Liver (tissue), 9 donors: ENCODE measurements around the gene SSX5. TPM values are rescaled to one million over a fixed set of nuclear protein-coding genes. Genes with fewer than 3 reads are reported as not detected.

Source experiments
- DNase-seq: peaks from one replicate; pipeline ENCODE4 v3.0.0-alpha.2; 2017; ENCODE audit warnings: low spot score
- H3K27ac ChIP-seq, 2 donors: one replicate each; pipeline ENCODE4 v1.7.0; 2013; ENCODE audit warnings: inconsistent platforms in 2 of 2, low read length in 2 of 2, control low read depth in 1 of 2, low read depth in 1 of 2, mild to moderate bottlenecking in 1 of 2
- H3K27me3 ChIP-seq, 4 donors: one replicate each; pipeline versions ENCODE4 v1.6.1 to v1.7.0; 2013; ENCODE audit warnings: low read length in 3 of 4, inconsistent platforms in 1 of 4, mild to moderate bottlenecking in 1 of 4, moderate library complexity in 1 of 4; ENCODE audit not compliant: control insufficient read depth in 4 of 4, insufficient read depth in 4 of 4
- H3K36me3 ChIP-seq, 4 donors: one replicate each; pipeline versions ENCODE4 v1.6.1 to v1.7.0; 2013; ENCODE audit warnings: low read length in 3 of 4, mild to moderate bottlenecking in 3 of 4, low read depth in 1 of 4, moderate library complexity in 1 of 4; ENCODE audit not compliant: control insufficient read depth in 4 of 4, insufficient read depth in 3 of 4
- H3K4me1 ChIP-seq, 4 donors: one replicate each; pipeline versions ENCODE4 v1.6.1 to v1.7.0; 2013; ENCODE audit warnings: low read length in 3 of 4, mild to moderate bottlenecking in 3 of 4, moderate library complexity in 1 of 4; ENCODE audit not compliant: control insufficient read depth in 4 of 4, insufficient read depth in 4 of 4
- H3K4me3 ChIP-seq, 3 donors: one replicate each; pipeline versions ENCODE4 v1.6.1 to v1.7.0; 2013; ENCODE audit warnings: low read length in 3 of 3, control low read depth in 1 of 3, low read depth in 1 of 3, mild to moderate bottlenecking in 1 of 3
- H3K9ac ChIP-seq, 2 donors: one replicate each; pipeline ENCODE4 v1.7.0; 2013; ENCODE audit warnings: low read length in 2 of 2, mild to moderate bottlenecking in 2 of 2, moderate library complexity in 2 of 2, control low read depth in 1 of 2, low read depth in 1 of 2
- H3K9me3 ChIP-seq, 4 donors: one replicate each; pipeline versions ENCODE4 v1.6.1 to v1.7.0; 2013; ENCODE audit warnings: low read length in 3 of 4; ENCODE audit not compliant: control insufficient read depth in 4 of 4
- ATF3 ChIP-seq: IDR thresholded peaks from 2 replicates; pipeline ENCODE4 v1.6.1; 2016; ENCODE audit warnings: antibody characterized with exemption
- CTCF ChIP-seq: fragments of 150-350 bp; IDR thresholded peaks from 2 replicates; pipeline ENCODE4 v1.5.1; 2017; ENCODE audit warnings: improper control_type of control experiment, low read depth, low read length; ENCODE audit not compliant: missing input control
- EGR1 ChIP-seq, 2 donors: IDR thresholded peaks; 2 replicates each; pipeline ENCODE4 v1.6.1; 2016 to 2018; ENCODE audit warnings: antibody characterized with exemption in 2 of 2, low read depth in 2 of 2
- FOXA1 ChIP-seq: IDR thresholded peaks from 2 replicates; pipeline ENCODE4 v1.6.1; 2016; ENCODE audit warnings: antibody characterized with exemption
- FOXA2 ChIP-seq: IDR thresholded peaks from 2 replicates; pipeline ENCODE4 v1.6.1; 2016; ENCODE audit warnings: antibody characterized with exemption
- GABPA ChIP-seq, 2 donors: IDR thresholded peaks in 1 of 2; conservative IDR thresholded peaks in 1 of 2; 2 replicates each; pipeline ENCODE4 v1.6.1; 2016; ENCODE audit warnings: antibody characterized with exemption in 2 of 2, mild to moderate bottlenecking in 1 of 2, moderate library complexity in 1 of 2
- HNF4A ChIP-seq, 2 donors: conservative IDR thresholded peaks; 2 replicates each; pipeline ENCODE4 v1.6.1; 2016; ENCODE audit warnings: antibody characterized with exemption in 2 of 2, mild to moderate bottlenecking in 2 of 2
- HNF4G ChIP-seq: IDR thresholded peaks from 2 replicates; pipeline ENCODE4 v1.6.1; 2016; ENCODE audit warnings: antibody characterized with exemption
- JUND ChIP-seq, 2 donors: IDR thresholded peaks; 2 replicates each; pipeline ENCODE4 v1.6.1; 2016; ENCODE audit warnings: antibody characterized with exemption in 2 of 2
- NR2F2 ChIP-seq: IDR thresholded peaks from 2 replicates; pipeline ENCODE4 v1.6.1; 2016; ENCODE audit warnings: antibody characterized with exemption
- RAD21 ChIP-seq, 2 donors: IDR thresholded peaks; 2 replicates each; pipeline ENCODE4 v1.6.1; 2016; ENCODE audit warnings: antibody characterized with exemption in 2 of 2, mild to moderate bottlenecking in 2 of 2
- REST ChIP-seq: IDR thresholded peaks from 2 replicates; pipeline ENCODE4 v1.6.1; 2016; ENCODE audit warnings: antibody characterized with exemption, mild to moderate bottlenecking
- RXRA ChIP-seq, 2 donors: IDR thresholded peaks; 2 replicates each; pipeline ENCODE4 v1.6.1; 2017 to 2018; ENCODE audit warnings: antibody characterized with exemption in 2 of 2, mild to moderate bottlenecking in 1 of 2
- SP1 ChIP-seq: IDR thresholded peaks from 2 replicates; pipeline ENCODE4 v1.6.1; 2018; ENCODE audit warnings: antibody characterized with exemption, mild to moderate bottlenecking
- TAF1 ChIP-seq: conservative IDR thresholded peaks from 2 replicates; pipeline ENCODE4 v1.6.1; 2016; ENCODE audit warnings: antibody characterized with exemption, mild to moderate bottlenecking
- YY1 ChIP-seq: IDR thresholded peaks from 2 replicates; pipeline ENCODE4 v1.6.1; 2016; ENCODE audit warnings: antibody characterized with exemption, mild to moderate bottlenecking
- ZBTB33 ChIP-seq: IDR thresholded peaks from 2 replicates; pipeline ENCODE4 v1.6.1; 2016; ENCODE audit warnings: antibody characterized with exemption
- WGBS: extraction: QIAGEN DNeasy Blood & Tissue Kit; methylation state at CpG from one replicate; pipeline ENCODE4 v1.1.7; 2013; 5-methylcytosine and 5-hydroxymethylcytosine counted together
- polyA plus RNA-seq, 2 donors: library from polyadenylated mRNA; stranded (reverse) in 1 of 2; unstranded in 1 of 2; fragments of 200-250 nt in 1 of 2; fragments of >200 nt in 1 of 2; fragmentation: Nextera tagmentation in 1 of 2; extraction: Ambion mirVana in 1 of 2; gene quantifications; one replicate each; pipeline versions ENCODE4 v1.2.1 to v1.2.3, GENCODE V29; 2013 to 2015
- total RNA-seq, 2 donors: library from RNA; depleted of rRNA; stranded (reverse); fragments of >200 nt; gene quantifications; one replicate each; pipeline ENCODE4 v1.2.3, GENCODE V29; 2014
- TF ChIP-seq, protein P1 (sequence below): IDR thresholded peaks from 2 replicates; pipeline ENCODE4 v1.6.1; 2016; ENCODE audit warnings: antibody characterized with exemption
- donor health status: healthy.
- donor health status: healthy.
- donor health status: healthy.
- donor health status: healthy.
- donor health status: healthy.

Gene SSX5
- total and polyA plus RNA-seq, 4 donors, result not detected

DNA sequence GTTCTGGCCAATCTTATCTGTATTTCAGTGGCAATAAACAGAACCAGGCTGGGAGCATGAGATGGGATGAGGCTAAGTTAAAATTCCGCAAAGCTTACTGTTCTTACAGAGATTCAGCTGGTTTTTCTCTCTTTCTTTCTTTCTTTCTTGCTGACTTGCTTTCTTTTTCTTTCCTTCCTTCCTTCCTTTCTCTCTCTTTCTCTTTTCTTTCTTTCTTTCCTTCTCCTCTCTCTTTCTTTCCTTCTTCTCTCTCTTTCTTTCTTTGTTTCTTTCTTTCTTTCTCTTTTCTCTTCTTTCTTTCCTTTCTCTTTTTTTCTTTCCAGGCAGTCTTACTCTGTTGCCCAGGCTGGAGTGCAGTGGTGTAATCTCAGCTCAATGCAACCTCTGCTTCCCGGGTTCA, 41.8 kb downstream of the SSX5 start:
- no peak for DNase-seq
- Histone ChIP-seq H3K27me3 (no peaks in the 10 kb centered on the region), H3K4me1 (no peaks in the 10 kb centered on the region), H3K4me3 (no peak overlapping the region), H3K27ac (no peak overlapping the region), H3K9ac (no peak overlapping the region), H3K9me3 (no peaks in the 10 kb centered on the region), H3K36me3 (no peaks in the 10 kb centered on the region)
- WGBS, result 92% methylated on average over 2 of the region's 2 CpGs
- TF ChIP-seq FOXA1 (no peak), ZBTB33 (no peak), SP1 (no peak), RAD21 (IDR thresholded peaks at IDR 0.05) (no peak), RXRA (IDR thresholded peaks at IDR 0.05) (no peak), YY1 (no peak), NR2F2 (no peak), JUND (IDR thresholded peaks at IDR 0.05) (no peak), ATF3 (no peak), GABPA (IDR thresholded peaks at IDR 0.05 in 1 of 2, conservative IDR thresholded peaks at IDR 0.05 in 1 of 2) (no peak), HNF4A (conservative IDR thresholded peaks at IDR 0.05) (no peak), EGR1 (IDR thresholded peaks at IDR 0.05; ENCODE audit: low read depth in 2 of 2) (no peak), FOXA2 (no peak), HNF4G (no peak), TAF1 (no peak), REST (no peak), CTCF (no peak)
- TF ChIP-seq, protein P1, sequence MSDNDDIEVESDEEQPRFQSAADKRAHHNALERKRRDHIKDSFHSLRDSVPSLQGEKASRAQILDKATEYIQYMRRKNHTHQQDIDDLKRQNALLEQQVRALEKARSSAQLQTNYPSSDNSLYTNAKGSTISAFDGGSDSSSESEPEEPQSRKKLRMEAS, result no peak
